Keratinocyte (primary cell): ENCODE data around the gene ZFYVE9. TPM values are rescaled to one million over a fixed set of nuclear protein-coding genes. Genes with fewer than 3 reads are reported as not detected.

Experiments
- DNase-seq: peaks from one replicate; pipeline ENCODE4 v3.0.0-alpha.2; 2011; ENCODE audit warnings: low read depth, missing footprints, low spot score
- FAIRE-seq: peaks from 2 replicates; lab custom pipeline; 2011; peaks lifted over from hg19 to GRCh38; lab: Jason Lieb, UNC
- H2AFZ ChIP-seq: 2 replicates; pipeline ENCODE4 v1.6.0; 2012; ENCODE audit warnings: low read length, control low read depth, inconsistent platforms; ENCODE audit not compliant: control insufficient read depth
- H3K27ac ChIP-seq: 2 replicates; pipeline ENCODE4 v1.5.1; 2011; ENCODE audit warnings: low read length; ENCODE audit not compliant: control insufficient read depth, insufficient read depth
- H3K27me3 ChIP-seq: 3 replicates; pipeline ENCODE4 v1.6.0; 2011; ENCODE audit warnings: low read length; ENCODE audit not compliant: control insufficient read depth, insufficient read depth; ENCODE audit errors: extremely low read depth
- H3K36me3 ChIP-seq, 2 experiments: 2 replicates in 1 of 2; 3 replicates in 1 of 2; pipeline ENCODE4 v1.5.1; 2011; ENCODE audit warnings: low read length in 2 of 2, mild to moderate bottlenecking in 1 of 2; ENCODE audit not compliant: control insufficient read depth in 2 of 2, insufficient read depth in 2 of 2; ENCODE audit errors: extremely low read depth in 1 of 2
- H3K4me1 ChIP-seq: 3 replicates; pipeline ENCODE4 v1.5.1; 2011; ENCODE audit warnings: low read length; ENCODE audit not compliant: control insufficient read depth, insufficient read depth; ENCODE audit errors: extremely low read depth
- H3K4me2 ChIP-seq: 3 replicates; pipeline ENCODE4 v1.6.0; 2011; ENCODE audit warnings: low read depth, low read length; ENCODE audit not compliant: control insufficient read depth, insufficient read depth; ENCODE audit errors: extremely low read depth
- H3K4me3 ChIP-seq, 3 experiments: fragments of 200-600 bp in 1 of 3; sonication (generic) in 1 of 3; 2 replicates in 2 of 3; 3 replicates in 1 of 3; pipeline ENCODE4 v1.5.1; 2011 to 2016; ENCODE audit warnings: low read length in 3 of 3, mild to moderate bottlenecking in 3 of 3, control low read depth in 2 of 3, inconsistent platforms in 1 of 3, low read depth in 1 of 3, mixed read lengths in 1 of 3, mixed run types in 1 of 3, moderate library complexity in 1 of 3; ENCODE audit not compliant: control insufficient read depth in 2 of 3, insufficient read depth in 2 of 3; ENCODE audit errors: extremely low read depth in 1 of 3
- H3K79me2 ChIP-seq: 2 replicates; pipeline ENCODE4 v1.6.0; 2012; ENCODE audit warnings: low read length; ENCODE audit not compliant: control insufficient read depth, insufficient read depth
- H3K9ac ChIP-seq: 3 replicates; pipeline ENCODE4 v1.6.0; 2011; ENCODE audit warnings: low read length; ENCODE audit not compliant: control insufficient read depth, insufficient read depth; ENCODE audit errors: extremely low read depth
- H3K9me1 ChIP-seq: 3 replicates; pipeline ENCODE4 v1.6.0; 2011; ENCODE audit warnings: low read length; ENCODE audit not compliant: control insufficient read depth, insufficient read depth; ENCODE audit errors: extremely low read depth
- H3K9me3 ChIP-seq: 2 replicates; pipeline ENCODE4 v1.5.1; 2012; ENCODE audit warnings: low read depth, low read length; ENCODE audit not compliant: control insufficient read depth
- H4K20me1 ChIP-seq: 3 replicates; pipeline ENCODE4 v1.6.0; 2011; ENCODE audit warnings: low read length; ENCODE audit not compliant: control insufficient read depth, insufficient read depth; ENCODE audit errors: extremely low read depth
- EZH2 ChIP-seq: IDR thresholded peaks from one replicate; pipeline ENCODE4 v1.6.1; 2012; ENCODE audit warnings: inconsistent platforms, mild to moderate bottlenecking, low read length, moderate library complexity
- dilution Hi-C: fragments of 300-500 bp; cut with MboI; formaldehyde crosslinking; loops from one replicate; pipeline ENCODE4 v1.7.0; 2020; ENCODE audit warnings: low sequenced_read_pairs; ENCODE audit not compliant: extremely low pct_ligation_motif_present
- polyA plus RNA-seq, 5 experiments: library from polyadenylated mRNA; depleted of rRNA in 3 of 5; stranded (reverse) in 3 of 5; stranded (forward) in 1 of 5; unstranded in 1 of 5; fragments of >200 nt; gene quantifications; 1 replicate in 1 of 5; 2 replicates in 3 of 5; 3 replicates in 1 of 5; pipeline versions ENCODE4 v1.2.1 to v1.2.3, GENCODE V29; 2011 to 2012; ENCODE audit warnings: missing spikeins in 2 of 5, low read depth in 1 of 5, low replicate concordance in 1 of 5
- TF ChIP-seq, protein P1 (sequence below), 3 experiments: IDR thresholded peaks in 1 of 3; conservative IDR thresholded peaks in 1 of 3; optimal IDR thresholded peaks in 1 of 3; 2 replicates in 2 of 3; 3 replicates in 1 of 3; pipeline versions ENCODE3 to v1.5.1; 2011; ENCODE audit warnings: low read length in 3 of 3, mild to moderate bottlenecking in 3 of 3, moderate library complexity in 2 of 3, control low read depth in 1 of 3, inconsistent platforms in 1 of 3; ENCODE audit not compliant: insufficient read depth in 2 of 3; ENCODE audit errors: extremely low read depth in 1 of 3

Gene ZFYVE9
- polyA plus RNA-seq, 1 donor (not counting 4 experiments of a cell fraction or from before 2014, with no cell fraction given), result 27.7 TPM

DNA sequence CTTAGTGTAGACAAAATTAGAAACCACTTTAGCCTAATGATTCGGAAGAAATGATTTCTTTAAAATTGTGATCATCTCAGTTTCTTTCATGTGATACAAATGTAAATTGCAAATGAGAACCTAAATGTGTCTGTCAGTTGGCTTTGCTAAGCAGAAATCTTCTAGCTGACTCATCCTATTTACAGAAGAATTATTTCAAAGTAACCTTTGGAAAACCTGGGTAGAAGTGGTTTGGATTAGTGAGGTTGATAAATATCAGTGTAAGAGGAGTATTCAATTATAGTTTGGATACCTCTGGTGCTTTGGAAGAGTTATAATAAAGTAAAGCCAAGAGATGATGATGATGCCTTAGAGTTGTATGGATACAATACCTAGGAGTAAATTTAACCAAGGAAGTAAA is 186.7 kb downstream of the ZFYVE9 start:
- Histone ChIP-seq H3K27me3 (no peaks in the 10 kb centered on the region), H2AFZ (no peak overlapping the region), H3K9me3 (no peaks in the 10 kb centered on the region), H3K36me3 (peaks cover 2 to 3% of the 10 kb centered on the region in 2 experiments), H4K20me1 (no peaks in the 10 kb centered on the region), H3K9ac (no peak overlapping the region), H3K9me1 (no peaks in the 10 kb centered on the region), H3K4me3 (no peak overlapping the region), H3K4me2 (no peak overlapping the region), H3K27ac (no peak overlapping the region), H3K79me2 (no peaks in the 10 kb centered on the region), H3K4me1 (no peaks in the 10 kb centered on the region)
- no peak for TF ChIP-seq EZH2
- TF ChIP-seq, protein P1, sequence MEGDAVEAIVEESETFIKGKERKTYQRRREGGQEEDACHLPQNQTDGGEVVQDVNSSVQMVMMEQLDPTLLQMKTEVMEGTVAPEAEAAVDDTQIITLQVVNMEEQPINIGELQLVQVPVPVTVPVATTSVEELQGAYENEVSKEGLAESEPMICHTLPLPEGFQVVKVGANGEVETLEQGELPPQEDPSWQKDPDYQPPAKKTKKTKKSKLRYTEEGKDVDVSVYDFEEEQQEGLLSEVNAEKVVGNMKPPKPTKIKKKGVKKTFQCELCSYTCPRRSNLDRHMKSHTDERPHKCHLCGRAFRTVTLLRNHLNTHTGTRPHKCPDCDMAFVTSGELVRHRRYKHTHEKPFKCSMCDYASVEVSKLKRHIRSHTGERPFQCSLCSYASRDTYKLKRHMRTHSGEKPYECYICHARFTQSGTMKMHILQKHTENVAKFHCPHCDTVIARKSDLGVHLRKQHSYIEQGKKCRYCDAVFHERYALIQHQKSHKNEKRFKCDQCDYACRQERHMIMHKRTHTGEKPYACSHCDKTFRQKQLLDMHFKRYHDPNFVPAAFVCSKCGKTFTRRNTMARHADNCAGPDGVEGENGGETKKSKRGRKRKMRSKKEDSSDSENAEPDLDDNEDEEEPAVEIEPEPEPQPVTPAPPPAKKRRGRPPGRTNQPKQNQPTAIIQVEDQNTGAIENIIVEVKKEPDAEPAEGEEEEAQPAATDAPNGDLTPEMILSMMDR (optimal IDR thresholded peaks at IDR 0.05 in 1 of 3, IDR thresholded peaks at IDR 0.05 in 1 of 3, conservative IDR thresholded peaks at IDR 0.05 in 1 of 3; ENCODE audit: extremely low read depth in 1 of 3, insufficient read depth in 2 of 3, low read length in 3 of 3), result no peak
- DNase-seq (no peak), FAIRE-seq (no peak)
- dilution Hi-C loops, result no loop called here

GRCh38 chr1:52332411-52332810 is 190.5 kb downstream of the ZFYVE9 start:
- no peak overlapping the region for H3K27ac ChIP-seq
- peaks cover 6 to 8% of the 10 kb centered on the region in 2 experiments for H3K36me3 ChIP-seq
- no peaks in the 10 kb centered on the region for H3K4me1 ChIP-seq
- DNase-seq (no peak), FAIRE-seq (no peak)
- TF ChIP-seq, protein P1 (optimal IDR thresholded peaks at IDR 0.05 in 1 of 3, IDR thresholded peaks at IDR 0.05 in 1 of 3, conservative IDR thresholded peaks at IDR 0.05 in 1 of 3; ENCODE audit: extremely low read depth in 1 of 3, insufficient read depth in 2 of 3, low read length in 3 of 3), result no peak
- no peak for TF ChIP-seq EZH2
- H3K9me1 ChIP-seq, result no peaks in the 10 kb centered on the region
- H3K79me2 ChIP-seq, result no peaks in the 10 kb centered on the region
- no peak overlapping the region for H3K9ac ChIP-seq
- H3K4me2 ChIP-seq, result no peak overlapping the region
- no peaks in the 10 kb centered on the region for H3K9me3 ChIP-seq
- dilution Hi-C loops, result no loop called here
- no peaks in the 10 kb centered on the region for H4K20me1 ChIP-seq
- H2AFZ ChIP-seq, result no peak overlapping the region
- no peaks in the 10 kb centered on the region for H3K27me3 ChIP-seq
- H3K4me3 ChIP-seq, result no peak overlapping the region
